HG03060 (cell line): Measurements from ENCODE around the gene SPON2.
"Not testable (repeated sequence)": the region's sequence is repeated elsewhere in the genome, so short reads cannot be mapped to it uniquely, and the experiment has no call there.

Source experiments
- ATAC-seq: cut with Tn5 transposase; IDR thresholded peaks from one replicate; pipeline ENCODE4 v1.9.1; 2021; ENCODE audit warnings: low read depth, moderate number of reproducible peaks; ENCODE audit not compliant: unreplicated experiment

SPON2 gene

GRCh38 chr4:1154126-1154522 is 18.3 kb downstream of the SPON2 start:
- ATAC-seq = no peak

- no peak for ATAC-seq
Observed at GRCh38 chr4:1153567-1154090, 18.8 kb downstream of the SPON2 start.

- ATAC-seq = no peak
Observed at GRCh38 chr4:1152290-1152689, 20.1 kb downstream of the SPON2 start.

- ATAC-seq = no peak
Observed at GRCh38 chr4:1151541-1151940, 20.8 kb downstream of the SPON2 start.

- ATAC-seq = no peak
Observed at GRCh38 chr4:1150875-1151274, 21.5 kb downstream of the SPON2 start.

GRCh38 chr4:1139860-1140259 is 32.5 kb downstream of the SPON2 start:
- ATAC-seq = no peak

- ATAC-seq = no peak
Observed at GRCh38 chr4:1137850-1138249, 34.5 kb downstream of the SPON2 start.

- no peak for ATAC-seq
Observed at GRCh38 chr4:1137063-1137776, 35.2 kb downstream of the SPON2 start.

- ATAC-seq = no peak
Observed at GRCh38 chr4:1136048-1136447, 36.3 kb downstream of the SPON2 start.

- ATAC-seq = no peak
Observed at GRCh38 chr4:1133033-1133432, 39.4 kb downstream of the SPON2 start.

- no peak for ATAC-seq
Observed at GRCh38 chr4:1130316-1131186, 41.8 kb downstream of the SPON2 start.

GRCh38 chr4:1126506-1126905 is 45.9 kb downstream of the SPON2 start:
- ATAC-seq = no peak

GRCh38 chr4:1125466-1125865 is 46.9 kb downstream of the SPON2 start:
- not testable (repeated sequence) for ATAC-seq

- no peak for ATAC-seq
Observed at GRCh38 chr4:1124818-1125217, 47.6 kb downstream of the SPON2 start.

- ATAC-seq = no peak
Observed at GRCh38 chr4:1122505-1122904, 49.9 kb downstream of the SPON2 start.
